ENCODE results near the gene DNER.

DNA sequence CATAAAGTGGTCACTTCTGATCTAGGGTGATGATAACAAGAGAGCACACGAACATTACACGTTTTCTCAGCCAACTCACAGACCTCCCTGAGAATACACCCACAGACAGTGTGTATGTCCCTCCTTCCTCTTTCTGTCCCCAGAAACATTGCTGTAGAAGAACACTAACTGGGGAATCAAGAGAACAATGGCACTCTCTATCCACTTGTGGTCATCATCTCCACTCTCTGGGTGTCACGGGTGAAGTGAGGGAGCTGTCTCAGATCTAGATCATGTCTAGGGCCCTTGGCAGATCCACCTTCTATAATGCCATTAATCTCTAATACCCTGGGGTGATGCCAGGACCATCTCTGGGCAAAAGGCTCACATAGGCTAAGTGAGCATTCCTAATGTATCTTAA, 97.9 kb downstream of the DNER start:
- TF ChIP-seq, protein P1, sequence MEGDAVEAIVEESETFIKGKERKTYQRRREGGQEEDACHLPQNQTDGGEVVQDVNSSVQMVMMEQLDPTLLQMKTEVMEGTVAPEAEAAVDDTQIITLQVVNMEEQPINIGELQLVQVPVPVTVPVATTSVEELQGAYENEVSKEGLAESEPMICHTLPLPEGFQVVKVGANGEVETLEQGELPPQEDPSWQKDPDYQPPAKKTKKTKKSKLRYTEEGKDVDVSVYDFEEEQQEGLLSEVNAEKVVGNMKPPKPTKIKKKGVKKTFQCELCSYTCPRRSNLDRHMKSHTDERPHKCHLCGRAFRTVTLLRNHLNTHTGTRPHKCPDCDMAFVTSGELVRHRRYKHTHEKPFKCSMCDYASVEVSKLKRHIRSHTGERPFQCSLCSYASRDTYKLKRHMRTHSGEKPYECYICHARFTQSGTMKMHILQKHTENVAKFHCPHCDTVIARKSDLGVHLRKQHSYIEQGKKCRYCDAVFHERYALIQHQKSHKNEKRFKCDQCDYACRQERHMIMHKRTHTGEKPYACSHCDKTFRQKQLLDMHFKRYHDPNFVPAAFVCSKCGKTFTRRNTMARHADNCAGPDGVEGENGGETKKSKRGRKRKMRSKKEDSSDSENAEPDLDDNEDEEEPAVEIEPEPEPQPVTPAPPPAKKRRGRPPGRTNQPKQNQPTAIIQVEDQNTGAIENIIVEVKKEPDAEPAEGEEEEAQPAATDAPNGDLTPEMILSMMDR (conservative IDR thresholded peaks at IDR 0.05) = no peak
- no peak for TF ChIP-seq EZH2 (IDR thresholded peaks at IDR 0.05; ENCODE audit: low read depth)
